ENCODE data around the gene RAB17.
A peak's percentile ranks its signal among the peaks of the same experiment; 100 is the strongest.

The RAB17 gene

DNA sequence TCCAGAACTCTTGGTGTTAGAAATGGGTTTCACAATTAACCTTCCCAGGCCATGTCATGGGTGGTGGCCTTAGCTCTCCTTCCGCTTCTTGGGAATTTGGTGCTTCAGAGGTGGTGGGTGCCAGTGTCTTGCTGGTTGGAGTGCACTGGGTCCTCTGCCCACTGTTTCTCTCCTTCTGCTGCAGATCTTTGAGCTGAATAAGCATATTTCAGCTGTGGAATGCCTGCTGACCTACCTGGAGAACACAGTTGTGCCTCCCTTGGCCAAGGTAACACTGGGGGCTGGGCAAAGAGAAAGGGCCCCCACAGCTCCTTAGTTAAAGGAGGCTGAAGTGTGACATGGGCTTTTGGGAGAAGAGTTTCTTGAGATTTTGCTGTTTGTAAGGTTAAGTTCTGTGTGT, 56.2 kb downstream of the RAB17 start:
- no peak for DNase-seq

DNA sequence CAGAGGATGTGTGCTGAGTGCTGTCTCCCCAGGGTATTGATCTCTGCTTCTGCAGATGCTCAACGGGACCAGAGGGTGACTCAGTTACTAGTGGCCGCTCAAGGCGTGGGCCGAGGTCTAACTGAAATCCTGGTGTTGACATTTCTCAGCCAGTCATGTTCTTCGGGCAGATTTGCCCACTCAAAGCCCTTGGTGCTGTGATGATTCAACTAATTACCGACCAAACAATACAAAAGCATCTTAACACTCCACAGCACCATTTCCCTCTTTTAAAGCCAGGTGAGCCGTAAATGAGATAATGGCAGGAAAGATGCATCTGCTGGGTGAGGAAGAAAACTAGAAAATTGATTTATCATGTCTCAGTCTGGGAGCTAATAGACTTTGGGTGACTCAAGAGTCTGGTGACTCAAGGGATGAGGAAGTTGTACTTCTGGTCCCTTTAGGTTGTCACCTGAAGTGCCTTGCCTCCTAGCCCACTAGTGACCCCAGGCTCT, 56.8 kb downstream of the RAB17 start:
- peak; percentile 24 for DNase-seq

DNA sequence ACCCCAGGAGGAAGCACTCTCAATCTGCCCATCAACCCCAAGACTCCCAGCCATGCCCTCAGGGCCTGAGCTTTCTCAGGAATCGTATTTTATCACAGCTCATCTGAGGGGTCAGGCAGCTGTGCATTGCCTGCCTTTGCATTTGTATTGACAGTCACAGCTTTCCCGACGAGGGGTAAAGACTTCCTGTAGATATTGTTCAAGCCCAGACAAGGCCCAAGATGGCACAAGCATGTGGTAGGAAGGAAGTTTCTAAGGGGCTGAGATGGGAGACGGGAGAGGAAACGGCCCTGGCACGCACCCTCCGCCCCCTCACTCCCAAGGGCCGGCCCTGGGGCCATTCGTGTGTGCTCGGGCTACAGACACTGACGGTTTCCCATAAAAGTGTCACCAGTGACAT, 58.4 kb downstream of the RAB17 start:
- DNase-seq: no peak

DNA sequence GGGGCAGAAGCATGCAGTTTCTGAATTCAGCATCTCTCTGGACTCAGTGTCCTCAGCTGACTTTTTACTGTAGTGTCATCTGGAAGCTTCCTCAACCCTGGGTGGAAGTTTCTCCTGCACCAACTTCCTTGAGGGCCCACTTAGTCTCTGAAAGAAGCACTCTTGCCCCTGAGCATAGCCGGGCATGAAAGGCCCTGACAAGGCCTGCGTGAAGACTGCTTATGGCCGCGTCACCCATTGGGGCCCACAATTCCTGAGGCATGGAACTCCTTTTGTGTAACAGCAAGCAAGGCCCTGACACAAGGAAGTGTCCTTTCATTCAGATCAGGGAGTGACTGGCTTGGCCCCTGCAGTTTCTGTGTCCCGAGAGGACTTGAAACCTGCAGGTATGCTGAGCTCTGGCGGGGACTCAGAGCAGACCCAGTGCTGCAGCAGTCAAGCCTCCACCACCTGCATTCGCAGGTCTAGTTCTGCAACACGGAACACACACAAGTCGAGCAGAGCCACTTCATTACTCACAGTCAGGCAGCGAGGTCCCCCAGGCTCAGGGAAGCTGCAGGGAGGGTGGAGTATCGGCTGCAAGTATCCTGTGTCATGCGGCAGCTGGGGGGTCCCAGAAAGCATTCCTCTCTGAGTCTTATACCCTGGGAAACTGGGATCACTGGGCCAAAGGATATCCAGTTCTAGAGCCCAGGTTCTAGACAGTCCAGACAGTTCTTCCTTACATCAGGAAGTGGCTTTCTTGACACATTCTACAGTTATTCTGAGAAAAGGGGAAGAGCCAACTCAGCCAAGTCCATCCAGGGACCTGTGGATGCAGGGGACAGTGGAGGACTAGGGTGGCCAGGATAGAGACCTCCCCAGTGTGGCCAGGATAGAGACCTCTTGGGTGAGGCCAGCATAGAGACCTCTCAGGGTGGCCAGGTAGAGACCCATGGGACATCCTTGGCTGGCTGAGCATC, 59.8 kb downstream of the RAB17 start:
- DNase-seq: peak; percentile 27

DNA sequence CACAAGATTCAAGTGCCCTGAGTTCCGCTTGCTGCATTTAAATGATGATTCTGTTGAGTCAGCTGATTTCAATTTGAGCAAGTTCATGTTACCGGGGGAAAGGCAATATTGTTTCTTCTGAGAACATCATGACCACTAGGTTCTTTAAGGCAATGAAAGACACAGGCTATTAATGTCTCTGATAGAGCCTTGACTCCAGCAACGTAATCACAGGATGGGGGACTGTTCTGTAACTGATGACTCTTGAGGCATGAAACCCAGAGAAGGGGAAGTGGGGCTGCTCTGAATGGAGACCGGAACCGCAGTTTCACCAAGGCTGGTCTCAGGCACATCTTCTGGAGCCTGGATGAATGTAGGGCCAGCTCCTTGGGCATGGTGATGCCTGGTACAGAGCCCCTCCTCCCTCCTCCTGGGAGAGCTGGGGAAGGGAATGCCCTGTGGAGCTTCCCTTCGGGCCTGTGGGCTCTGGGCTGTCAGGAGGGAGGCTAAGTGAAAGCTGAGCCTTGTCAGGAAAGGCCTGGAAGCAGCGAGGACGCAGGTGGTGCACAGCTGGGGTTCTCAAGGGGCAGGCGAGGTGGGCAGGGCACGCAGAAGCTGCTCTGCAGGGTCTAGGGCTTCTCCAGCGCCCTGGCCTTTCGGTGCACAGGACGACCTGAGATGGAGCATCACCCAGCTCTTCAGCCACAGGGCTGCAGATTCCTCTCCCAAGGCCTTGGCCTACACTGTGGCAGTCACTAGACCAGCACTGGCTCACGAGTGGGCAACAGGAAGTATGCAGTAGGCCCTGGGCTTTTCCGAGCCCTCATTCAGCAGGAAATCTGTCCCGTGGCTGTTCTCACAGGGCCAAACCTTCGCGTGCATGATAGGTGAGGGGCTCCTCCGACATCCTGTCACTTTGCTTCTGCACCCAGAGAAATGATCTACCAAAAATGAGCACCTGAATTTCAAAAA, 60.8 kb downstream of the RAB17 start:
- peak; percentile 66 for DNase-seq

DNA sequence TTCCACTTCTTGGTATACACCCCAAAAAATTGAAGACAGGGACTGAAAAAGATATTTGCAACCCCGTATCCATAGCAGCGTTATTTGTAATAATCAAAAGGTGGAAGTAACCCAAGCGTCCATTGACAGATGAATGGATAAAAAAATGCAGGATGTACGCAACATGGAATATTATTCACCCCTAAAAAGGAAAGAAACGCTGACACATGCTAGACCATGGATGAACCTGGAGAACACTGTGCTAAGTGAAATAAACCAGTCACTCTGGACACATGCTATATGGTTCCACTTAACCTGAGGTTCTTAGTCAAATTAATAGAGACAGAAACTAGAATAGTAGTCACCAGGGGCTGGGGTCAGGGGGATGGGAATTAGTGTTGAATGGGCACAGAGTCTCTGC, 62.8 kb downstream of the RAB17 start:
- no peak for DNase-seq

DNA sequence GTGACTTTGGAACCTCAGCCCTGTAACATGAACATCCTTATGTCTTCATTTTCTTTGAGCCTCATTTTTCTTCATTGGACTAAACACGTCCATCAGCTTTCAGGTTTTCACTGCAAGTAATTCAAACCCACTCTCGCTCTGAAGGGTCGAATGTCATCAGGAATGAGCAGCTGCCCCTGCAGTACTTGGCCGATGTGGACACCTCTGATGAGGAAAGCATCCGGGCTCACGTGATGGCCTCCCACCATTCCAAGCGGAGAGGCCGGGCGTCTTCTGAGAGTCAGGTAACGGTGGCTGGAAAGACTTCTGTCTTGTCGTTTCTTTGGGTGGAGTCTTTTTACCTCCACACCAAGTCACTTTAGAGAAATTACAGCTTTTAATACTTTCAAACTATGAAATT, 63.3 kb downstream of the RAB17 start:
- DNase-seq: no peak

DNA sequence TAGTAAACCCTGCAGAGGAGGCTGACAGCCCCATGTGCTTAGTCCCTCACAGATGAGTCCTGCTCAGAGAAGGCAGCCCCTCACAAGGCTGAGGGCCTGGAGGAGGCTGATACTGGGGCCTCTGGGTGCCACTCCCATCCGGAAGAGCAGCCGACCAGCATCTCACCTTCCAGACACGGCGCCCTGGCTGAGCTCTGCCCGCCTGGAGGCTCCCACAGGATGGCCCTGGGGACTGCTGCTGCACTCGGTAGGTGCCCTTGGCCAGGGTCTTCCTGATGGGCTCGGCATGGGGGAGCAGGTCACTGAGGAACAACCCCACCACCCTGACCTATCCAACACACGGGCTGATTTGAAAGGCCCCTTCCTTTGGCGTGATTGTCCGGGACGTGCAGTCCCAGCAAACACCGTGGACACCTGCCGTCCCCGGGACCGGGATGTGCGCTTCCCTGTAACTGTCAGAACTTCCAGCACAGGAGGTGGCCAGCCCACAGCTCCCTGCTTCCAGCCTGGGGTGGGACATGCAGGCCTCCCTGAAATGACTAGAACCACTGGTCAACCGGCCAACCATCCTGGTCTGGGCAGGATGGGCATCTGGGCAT, 64.9 kb downstream of the RAB17 start:
- no peak for DNase-seq

DNA sequence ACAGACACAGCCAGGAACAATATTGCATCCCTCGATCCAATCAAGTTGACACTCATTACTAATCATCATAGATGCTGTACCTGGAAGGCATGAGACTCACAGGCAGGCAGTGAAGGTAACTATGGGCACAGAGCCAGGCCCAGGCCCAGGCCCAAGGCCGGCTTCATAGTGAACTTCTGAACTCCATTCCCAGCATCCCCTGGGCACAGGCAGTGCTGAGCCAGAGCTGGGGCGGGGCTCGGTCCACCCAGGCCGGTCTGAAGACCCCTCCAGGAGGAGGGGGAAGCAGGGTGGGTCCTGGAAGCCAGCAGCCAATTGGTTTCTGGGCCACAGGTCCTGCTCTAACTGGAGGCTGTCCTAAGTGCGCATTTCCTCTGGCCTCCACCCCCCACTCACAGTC, 65.9 kb downstream of the RAB17 start:
- DNase-seq: no peak
